GM12878 (cell line): ENCODE results near the gene NOS1. TPM values are rescaled to one million over a fixed set of nuclear protein-coding genes. Genes with fewer than 3 reads are reported as not detected.

Experiments
- ATAC-seq: fragments of 200-7000 bp; cut with Tn5 transposase; 3 replicates; pipeline ENCODE4 v1.9.1; 2020; ENCODE audit warnings: mild to moderate bottlenecking, moderate library complexity
- BruUV-seq: library from RNA; stranded (reverse); fragments of 400-500 nt; replicated peaks from 2 replicates; lab custom pipeline; 2021; lab: Mats Ljungman, UMichigan
- CTCF ChIA-PET: fragments of 300-600 bp; sonication (Branson Sonifier 250); formaldehyde crosslinking; extraction: SDS; loops from one replicate; lab custom pipeline; 2021; ENCODE audit warnings: inconsistent platforms; lab: Yijun Ruan, JAX
- POLR2A ChIA-PET: fragments of 350-600 bp; formaldehyde crosslinking; extraction: SDS; loops from one replicate; lab custom pipeline; 2021; ENCODE audit warnings: inconsistent platforms; lab: Charles Lee
- RAD21 ChIA-PET: fragments of 300-600 bp; sonication (Branson Sonifier 250); formaldehyde crosslinking; loops from one replicate; lab custom pipeline; 2023; ENCODE audit warnings: antibody characterized with exemption; ENCODE audit not compliant: unreplicated experiment; lab: Charles Lee
- SMC1A ChIA-PET: fragments of 300-600 bp; sonication (Branson Sonifier 250); formaldehyde crosslinking; loops from one replicate; lab custom pipeline; 2023; ENCODE audit not compliant: unreplicated experiment, uncharacterized antibody; lab: Charles Lee
- DNase-seq: peaks from one replicate; pipeline ENCODE4 v3.0.0-alpha.2; 2011; ENCODE audit warnings: low read depth, low spot score
- FAIRE-seq: peaks from 3 replicates; lab custom pipeline; 2011; peaks lifted over from hg19 to GRCh38; lab: Jason Lieb, UNC
- H2AFZ ChIP-seq: 2 replicates; pipeline ENCODE4 v1.6.0; 2011; ENCODE audit warnings: low read depth, low read length, control low read depth; ENCODE audit not compliant: control insufficient read depth
- H3K27ac ChIP-seq: 2 replicates; pipeline ENCODE4 v1.5.1; 2011; ENCODE audit warnings: control low read depth; ENCODE audit not compliant: control insufficient read depth, insufficient read depth
- H3K27me3 ChIP-seq, 2 experiments: replicated peaks in 1 of 2; 2 replicates each; pipeline versions ENCODE4 v1.6.0 to v1.6.1; 2011; ENCODE audit warnings: low read length in 1 of 2; ENCODE audit not compliant: control insufficient read depth in 2 of 2, insufficient read depth in 2 of 2
- H3K36me3 ChIP-seq, 2 experiments: 2 replicates each; pipeline ENCODE4 v1.5.1; 2011; ENCODE audit warnings: low read length in 1 of 2; ENCODE audit not compliant: control insufficient read depth in 2 of 2, insufficient read depth in 2 of 2
- H3K4me1 ChIP-seq: 2 replicates; pipeline ENCODE4 v1.6.1; 2011; ENCODE audit warnings: mild to moderate bottlenecking, low read length, moderate library complexity, mixed read lengths; ENCODE audit not compliant: control insufficient read depth, insufficient read depth
- H3K4me2 ChIP-seq: 2 replicates; pipeline ENCODE4 v1.6.0; 2011; ENCODE audit warnings: control low read depth; ENCODE audit not compliant: control insufficient read depth, insufficient read depth
- H3K4me3 ChIP-seq: fragments of 200-600 bp; sonication (generic); 2 replicates; pipeline ENCODE4 v1.5.1; 2016
- H3K79me2 ChIP-seq: 2 replicates; pipeline ENCODE4 v1.6.0; 2011; ENCODE audit warnings: low read length; ENCODE audit not compliant: control insufficient read depth, insufficient read depth
- H3K9ac ChIP-seq: 2 replicates; pipeline ENCODE4 v1.8.0; 2011; ENCODE audit warnings: low read length, control low read depth, mixed read lengths; ENCODE audit not compliant: control insufficient read depth, insufficient read depth
- H3K9me3 ChIP-seq: replicated peaks from 3 replicates; pipeline ENCODE4 v1.5.1; 2011; ENCODE audit warnings: mild to moderate bottlenecking, low read length; ENCODE audit not compliant: control insufficient read depth, insufficient read depth
- H4K20me1 ChIP-seq: 2 replicates; pipeline ENCODE4 v1.6.0; 2011; ENCODE audit not compliant: control insufficient read depth, insufficient read depth
- BCLAF1 ChIP-seq: fragments of 450-650 bp; IDR thresholded peaks from 2 replicates; pipeline ENCODE4 v1.6.1; 2017; ENCODE audit warnings: antibody characterized with exemption, mild to moderate bottlenecking, moderate library complexity
- E2F8 ChIP-seq: fragments of 450-650 bp; IDR thresholded peaks from 2 replicates; pipeline ENCODE4 v1.6.1; 2018; ENCODE audit warnings: mild to moderate bottlenecking, low read depth, moderate library complexity; ENCODE audit not compliant: partially characterized antibody
- FOXM1 ChIP-seq: IDR thresholded peaks from 2 replicates; pipeline ENCODE4 v1.6.1; 2012; ENCODE audit warnings: low read depth, mild to moderate bottlenecking, inconsistent platforms, low read length, moderate library complexity
- KLF5 ChIP-seq: fragments of 450-650 bp; IDR thresholded peaks from 2 replicates; pipeline ENCODE4 v1.6.1; 2014; ENCODE audit warnings: mild to moderate bottlenecking; ENCODE audit not compliant: partially characterized antibody
- MYB ChIP-seq: fragments of 150-350 bp; IDR thresholded peaks from 2 replicates; pipeline ENCODE4 v1.6.1; 2014; ENCODE audit warnings: mild to moderate bottlenecking, low read depth, low read length, borderline replicate concordance
- NBN ChIP-seq: fragments of 450-650 bp; IDR thresholded peaks from 2 replicates; pipeline ENCODE4 v1.6.1; 2016
- NFYA ChIP-seq: IDR thresholded peaks from 2 replicates; pipeline ENCODE4 v1.6.1; 2011; ENCODE audit warnings: low read depth, mild to moderate bottlenecking, low read length, improper control_type of control experiment, borderline replicate concordance
- NR2F1 ChIP-seq: fragments of 450-650 bp; conservative IDR thresholded peaks from 2 replicates; pipeline ENCODE4 v1.6.1; 2017; ENCODE audit warnings: mild to moderate bottlenecking
- PBX3 ChIP-seq: IDR thresholded peaks from 2 replicates; pipeline ENCODE4 v1.6.1; 2011; ENCODE audit warnings: mild to moderate bottlenecking, low read depth, low read length, moderate library complexity; ENCODE audit not compliant: insufficient replicate concordance
- PML ChIP-seq: IDR thresholded peaks from 2 replicates; pipeline ENCODE4 v1.6.1; 2012; ENCODE audit warnings: low read length, inconsistent platforms
- POU2F2 ChIP-seq: IDR thresholded peaks from 3 replicates; pipeline ENCODE4 v1.6.1; 2011; ENCODE audit warnings: low read depth, mild to moderate bottlenecking, low read length, borderline replicate concordance
- RFX5 ChIP-seq: IDR thresholded peaks from 2 replicates; pipeline ENCODE4 v1.6.1; 2011; ENCODE audit warnings: low read depth, low read length, improper control_type of control experiment
- SREBF2 ChIP-seq: IDR thresholded peaks from 2 replicates; pipeline ENCODE4 v1.6.1; 2012; ENCODE audit warnings: mild to moderate bottlenecking, low read length
- TCF7 ChIP-seq: IDR thresholded peaks from 2 replicates; pipeline ENCODE4 v1.6.1; 2014; ENCODE audit warnings: antibody characterized with exemption, borderline replicate concordance
- ZNF592 ChIP-seq: fragments of 450-650 bp; IDR thresholded peaks from 2 replicates; pipeline ENCODE4 v1.6.1; 2017; ENCODE audit warnings: mild to moderate bottlenecking, moderate library complexity
- WGBS: methylation state at CpG from one replicate; pipeline ENCODE4 v1.1.6; 2016; ENCODE audit warnings: low lambda C conversion rate; ENCODE audit not compliant: insufficient replicate concordance, insufficient coverage; ENCODE audit errors: missing lambda C conversion rate; 5-methylcytosine and 5-hydroxymethylcytosine counted together
- in situ Hi-C: fragments of 300-500 bp; cut with MboI; formaldehyde crosslinking; loops from 9 replicates; pipeline ENCODE4 v1.14.3; 2018; ENCODE audit warnings: mixed read lengths
- intact Hi-C: fragments of 100-400 bp; cut with micrococcal nuclease; formaldehyde crosslinking; loops from one replicate; pipeline ENCODE4 v1.14.2; 2022; ENCODE audit not compliant: unreplicated experiment
- polyA plus RNA-seq, 11 experiments: library from polyadenylated mRNA; depleted of rRNA in 4 of 11; unstranded in 6 of 11; stranded (reverse) in 5 of 11; fragments of >200 nt; fragmentation: Nextera tagmentation in 4 of 11; fragmentation: Illumina TruSeq in 1 of 11; extraction: Ambion mirVana in 4 of 11; extraction: Trizol in 1 of 11; gene quantifications; 1 replicate in 1 of 11; 2 replicates in 10 of 11; pipeline versions ENCODE4 v1.2.1 to v1.2.3, GENCODE V29; 2011 to 2016; ENCODE audit warnings: inconsistent platforms in 2 of 11, missing spikeins in 2 of 11, low read depth in 1 of 11
- total RNA-seq, 4 experiments: library from RNA; depleted of rRNA in 3 of 4; stranded (reverse); fragments of >200 nt in 3 of 4; fragmentation: Illumina TruSeq in 1 of 4; extraction: Trizol in 1 of 4; gene quantifications; 2 replicates each; pipeline versions ENCODE4 v1.2.1 to v1.2.3, GENCODE V29; 2013 to 2021

NOS1 gene
- total and polyA plus RNA-seq, 10 of the 15 experiments (the other 5 are each of a cell fraction or from before 2014, with no cell fraction given), result under 0.01 to 0.04 (median 0.01) TPM; not detected in 7

- BruUV-seq, result no TSS peak
- ATAC-seq (no peak), DNase-seq (no peak), FAIRE-seq (no peak)
- RAD21 ChIA-PET, result no interaction called here
- Histone ChIP-seq H3K36me3 (no peaks in the 10 kb centered on the region), H3K4me3 (no peak overlapping the region), H3K79me2 (no peaks in the 10 kb centered on the region), H4K20me1 (no peaks in the 10 kb centered on the region), H3K9me3 (no peaks in the 10 kb centered on the region), H3K4me2 (no peak overlapping the region), H2AFZ (no peak overlapping the region), H3K27ac (no peak overlapping the region), H3K9ac (no peak overlapping the region), H3K4me1 (no peaks in the 10 kb centered on the region), H3K27me3 (no peaks in the 10 kb centered on the region; a peak in 1 of 4 replicates)
- intact Hi-C loops (no loop called here), in situ Hi-C loops (no loop called here)
- CTCF ChIA-PET, result no interaction called here
- POLR2A ChIA-PET, result no interaction called here
- SMC1A ChIA-PET, result no interaction called here
- WGBS, result 20% methylated on average over 4 of the region's 4 CpGs
- no peak for TF ChIP-seq POU2F2
- TF ChIP-seq FOXM1, result no peak
- no peak for TF ChIP-seq E2F8
- TF ChIP-seq NBN, result no peak
- TF ChIP-seq ZNF592, result no peak
- no peak for TF ChIP-seq NR2F1
- TF ChIP-seq NFYA, result no peak
- TF ChIP-seq TCF7, result no peak
- TF ChIP-seq BCLAF1, result no peak
- no peak for TF ChIP-seq KLF5
- no peak for TF ChIP-seq SREBF2
- TF ChIP-seq PML, result no peak
- TF ChIP-seq PBX3, result no peak
- no peak for TF ChIP-seq MYB
- no peak for TF ChIP-seq RFX5
Measured at GRCh38 chr12:117300174-117300573, 61.3 kb downstream of the NOS1 start.
